Activated CD4-positive, alpha-beta memory T cell treated with anti-CD3 and anti-CD28 coated beads for 36 hours (primary cell): ENCODE measurements around the gene FRA10AC1. TPM values are rescaled to one million over a fixed set of nuclear protein-coding genes. Genes with fewer than 3 reads are reported as not detected.

Source experiments
- CTCF ChIA-PET: fragments of 350-600 bp; sonication (Branson Sonifier 250); formaldehyde crosslinking; loops from one replicate; lab custom pipeline; 2021; ENCODE audit warnings: antibody characterized with exemption, inconsistent platforms; lab: Charles Lee
- POLR2A ChIA-PET: fragments of 350-600 bp; sonication (Branson Sonifier 250); formaldehyde crosslinking; loops from one replicate; lab custom pipeline; 2021; ENCODE audit warnings: antibody characterized with exemption; lab: Charles Lee
- DNase-seq: peaks from one replicate; pipeline ENCODE4 v3.0.0-alpha.2; 2020
- H3K27ac Mint-ChIP-seq: one replicate; pipeline ENCODE4 v1.8.0; 2021; ENCODE audit warnings: mixed read lengths
- H3K27me3 Mint-ChIP-seq: one replicate; pipeline ENCODE4 v1.8.0; 2021; ENCODE audit warnings: mixed read lengths
- H3K36me3 Mint-ChIP-seq: one replicate; pipeline ENCODE4 v1.8.0; 2021; ENCODE audit warnings: mixed read lengths
- H3K4me1 Mint-ChIP-seq: one replicate; pipeline ENCODE4 v1.8.0; 2021; ENCODE audit warnings: low read depth, mixed read lengths
- H3K4me3 Mint-ChIP-seq: one replicate; pipeline ENCODE4 v1.8.0; 2021; ENCODE audit warnings: mild to moderate bottlenecking, mixed read lengths
- H3K9me3 Mint-ChIP-seq: one replicate; pipeline ENCODE4 v1.8.0; 2021; ENCODE audit warnings: mixed read lengths
- intact Hi-C: fragments of 100-400 bp; cut with micrococcal nuclease; formaldehyde crosslinking; loops from one replicate; pipeline ENCODE4 v1.15.1; 2023
- total RNA-seq, 2 experiments: library from RNA; stranded (reverse); gene quantifications; one replicate each; pipeline ENCODE4 v1.2.3, GENCODE V29; 2021

The FRA10AC1 gene
- total RNA-seq, 2 experiments from 2014 or later = 18.6 to 19.0 TPM

- POLR2A ChIA-PET = no interaction called here
Measured at GRCh38 chr10:93667795-93668194, 34.6 kb downstream of the FRA10AC1 start.

GRCh38 chr10:93666030-93666429 is 36.4 kb downstream of the FRA10AC1 start:
- ChIA-PET CTCF (no interaction called here), POLR2A (no interaction called here)
- Mint-ChIP-seq H3K9me3 (no peaks in the 10 kb centered on the region), H3K36me3 (peaks cover 21% of the 10 kb centered on the region), H3K27me3 (no peaks in the 10 kb centered on the region), H3K27ac (no peak overlapping the region), H3K4me1 (no peaks in the 10 kb centered on the region), H3K4me3 (no peak overlapping the region)
- intact Hi-C loops = no loop called here
- DNase-seq = no peak

More at GRCh38 chr10:93667795-93668194, 34.6 kb downstream of the FRA10AC1 start:
- Mint-ChIP-seq H3K36me3 (peaks cover 18% of the 10 kb centered on the region), H3K4me3 (no peak overlapping the region), H3K27ac (no peak overlapping the region), H3K4me1 (no peaks in the 10 kb centered on the region), H3K9me3 (no peaks in the 10 kb centered on the region), H3K27me3 (no peaks in the 10 kb centered on the region)
- intact Hi-C loops = no loop called here
- no peak for DNase-seq
- CTCF ChIA-PET = no interaction called here

- intact Hi-C loops = no loop called here
- CTCF ChIA-PET = no interaction called here
- Mint-ChIP-seq H3K4me1 (no peaks in the 10 kb centered on the region), H3K27me3 (no peaks in the 10 kb centered on the region), H3K27ac (no peak overlapping the region), H3K4me3 (no peak overlapping the region), H3K36me3 (peaks cover 8% of the 10 kb centered on the region), H3K9me3 (no peaks in the 10 kb centered on the region)
- no peak for DNase-seq
- POLR2A ChIA-PET = no interaction called here
Measured at GRCh38 chr10:93657757-93658156, 44.6 kb downstream of the FRA10AC1 start.

- POLR2A ChIA-PET = no interaction called here
- CTCF ChIA-PET = no interaction called here
- Mint-ChIP-seq H3K27me3 (no peaks in the 10 kb centered on the region), H3K27ac (no peak overlapping the region), H3K36me3 (peaks cover 6% of the 10 kb centered on the region), H3K4me3 (no peak overlapping the region), H3K9me3 (no peaks in the 10 kb centered on the region), H3K4me1 (no peaks in the 10 kb centered on the region)
- intact Hi-C loops = no loop called here
- no peak for DNase-seq
Measured at GRCh38 chr10:93656155-93656554, 46.2 kb downstream of the FRA10AC1 start.

GRCh38 chr10:93654201-93654600 is 48.2 kb downstream of the FRA10AC1 start:
- Mint-ChIP-seq H3K4me1 (no peaks in the 10 kb centered on the region), H3K36me3 (no peaks in the 10 kb centered on the region), H3K27ac (no peak overlapping the region), H3K27me3 (no peaks in the 10 kb centered on the region), H3K9me3 (no peaks in the 10 kb centered on the region), H3K4me3 (no peak overlapping the region)
- DNase-seq = no peak
- ChIA-PET CTCF (no interaction called here), POLR2A (no interaction called here)
- intact Hi-C loops = no loop called here

GRCh38 chr10:93652857-93653256 is 49.5 kb downstream of the FRA10AC1 start:
- intact Hi-C loops = no loop called here
- no peak overlapping the region for H3K27ac Mint-ChIP-seq
- no peak for DNase-seq
- no peaks in the 10 kb centered on the region for H3K9me3 Mint-ChIP-seq
- no peak overlapping the region for H3K4me3 Mint-ChIP-seq
- H3K4me1 Mint-ChIP-seq = no peaks in the 10 kb centered on the region
- ChIA-PET CTCF (no interaction called here), POLR2A (no interaction called here)
- H3K36me3 Mint-ChIP-seq = no peaks in the 10 kb centered on the region
- H3K27me3 Mint-ChIP-seq = no peaks in the 10 kb centered on the region

GRCh38 chr10:93639791-93640190 is 62.6 kb downstream of the FRA10AC1 start:
- no peak overlapping the region for H3K27ac Mint-ChIP-seq
- H3K4me3 Mint-ChIP-seq = no peak overlapping the region
- intact Hi-C loops = no loop called here

GRCh38 chr10:93630625-93631557 is 71.5 kb downstream of the FRA10AC1 start:
- Mint-ChIP-seq H3K27me3 (peaks cover 16% of the 10 kb centered on the region), H3K36me3 (no peaks in the 10 kb centered on the region), H3K4me1 (no peaks in the 10 kb centered on the region), H3K9me3 (no peaks in the 10 kb centered on the region), H3K27ac (no peak overlapping the region), H3K4me3 (no peak overlapping the region)
- ChIA-PET CTCF (no interaction called here), POLR2A (no interaction called here)
- intact Hi-C loops = no loop called here
- no peak for DNase-seq

More at GRCh38 chr10:93639791-93640190, 62.6 kb downstream of the FRA10AC1 start:
- CTCF ChIA-PET = no interaction called here
- H3K36me3 Mint-ChIP-seq = no peaks in the 10 kb centered on the region
- no peaks in the 10 kb centered on the region for H3K4me1 Mint-ChIP-seq
- peaks cover 2% of the 10 kb centered on the region for H3K27me3 Mint-ChIP-seq
- no peaks in the 10 kb centered on the region for H3K9me3 Mint-ChIP-seq
- DNase-seq = no peak
- POLR2A ChIA-PET = no interaction called here

- no peaks in the 10 kb centered on the region for H3K9me3 Mint-ChIP-seq
- H3K27ac Mint-ChIP-seq = no peak overlapping the region
- CTCF ChIA-PET = no interaction called here
- intact Hi-C loops = no loop called here
- H3K27me3 Mint-ChIP-seq = peaks cover 16% of the 10 kb centered on the region
- H3K36me3 Mint-ChIP-seq = no peaks in the 10 kb centered on the region
- no peak overlapping the region for H3K4me3 Mint-ChIP-seq
- POLR2A ChIA-PET = no interaction called here
- no peak for DNase-seq
- no peaks in the 10 kb centered on the region for H3K4me1 Mint-ChIP-seq
Measured at GRCh38 chr10:93629647-93630305, 72.6 kb downstream of the FRA10AC1 start.

GRCh38 chr10:93628858-93629257 is 73.5 kb downstream of the FRA10AC1 start:
- CTCF ChIA-PET = no interaction called here
- no peaks in the 10 kb centered on the region for H3K9me3 Mint-ChIP-seq
- POLR2A ChIA-PET = interaction anchor here (0.6 kb wide), 1 partner anchor 65 kb away, joined by 3 read pairs; no protein-coding TSS in a partner anchor
- no peaks in the 10 kb centered on the region for H3K36me3 Mint-ChIP-seq
- no peak overlapping the region for H3K27ac Mint-ChIP-seq
- intact Hi-C loops = no loop called here
- no peak overlapping the region for H3K4me3 Mint-ChIP-seq
- H3K4me1 Mint-ChIP-seq = no peaks in the 10 kb centered on the region
- peaks cover 14% of the 10 kb centered on the region for H3K27me3 Mint-ChIP-seq
- no peak for DNase-seq

GRCh38 chr10:93622942-93623341 is 79.5 kb downstream of the FRA10AC1 start:
- peaks cover 4% of the 10 kb centered on the region for H3K27me3 Mint-ChIP-seq
- no peak overlapping the region for H3K27ac Mint-ChIP-seq

GRCh38 chr10:93620925-93621324 is 81.5 kb downstream of the FRA10AC1 start:
- Mint-ChIP-seq H3K27ac (no peak overlapping the region), H3K9me3 (no peaks in the 10 kb centered on the region), H3K4me1 (no peaks in the 10 kb centered on the region), H3K27me3 (no peaks in the 10 kb centered on the region), H3K36me3 (no peaks in the 10 kb centered on the region), H3K4me3 (no peak overlapping the region)
- no peak for DNase-seq
- POLR2A ChIA-PET = no interaction called here
- CTCF ChIA-PET = no interaction called here
- intact Hi-C loops = no loop called here

More at GRCh38 chr10:93622942-93623341, 79.5 kb downstream of the FRA10AC1 start:
- POLR2A ChIA-PET = no interaction called here
- Mint-ChIP-seq H3K9me3 (no peaks in the 10 kb centered on the region), H3K36me3 (no peaks in the 10 kb centered on the region), H3K4me3 (no peak overlapping the region), H3K4me1 (no peaks in the 10 kb centered on the region)
- no peak for DNase-seq
- intact Hi-C loops = no loop called here
- CTCF ChIA-PET = no interaction called here
